ENCODE measurements around the gene NFIL3.

The NFIL3 gene

GRCh38 chr9:91405343-91406077 lies 18.1 kb downstream of the NFIL3 start:
- no peak for TF ChIP-seq CTCF (conservative IDR thresholded peaks at IDR 0.05)
- H3K27ac ChIP-seq: no peak overlapping the region

GRCh38 chr9:91403665-91404543 lies 19.7 kb downstream of the NFIL3 start:
- no peak for TF ChIP-seq CTCF (conservative IDR thresholded peaks at IDR 0.05)
- no peak overlapping the region for H3K27ac ChIP-seq

- TF ChIP-seq CTCF (conservative IDR thresholded peaks at IDR 0.05): no peak
These were observed 24.7 kb downstream of the NFIL3 start for GRCh38 chr9:91398926-91399325.

GRCh38 chr9:91395553-91396471 lies 27.8 kb downstream of the NFIL3 start:
- H3K27ac ChIP-seq: no peak overlapping the region
- TF ChIP-seq CTCF (conservative IDR thresholded peaks at IDR 0.05): no peak

More at GRCh38 chr9:91398926-91399325, 24.7 kb downstream of the NFIL3 start:
- no peak overlapping the region for H3K27ac ChIP-seq

- TF ChIP-seq CTCF (conservative IDR thresholded peaks at IDR 0.05): no peak
- no peak overlapping the region for H3K27ac ChIP-seq
These were observed 28.5 kb downstream of the NFIL3 start for GRCh38 chr9:91395106-91395552.

- H3K27ac ChIP-seq: no peak overlapping the region
- no peak for TF ChIP-seq CTCF (conservative IDR thresholded peaks at IDR 0.05)
These were observed 29.8 kb downstream of the NFIL3 start for GRCh38 chr9:91393826-91394225.
